Measurements from ENCODE around the gene CAMSAP1. TPM values are rescaled to one million over a fixed set of nuclear protein-coding genes. Genes with fewer than 3 reads are reported as not detected.

CAMSAP1 gene
- polyA plus RNA-seq, 1 donor from 2014 or later = 58.5 TPM

- Histone ChIP-seq H3K27me3 (ENCODE audit: insufficient read depth, low read depth, low read length) (no peaks in the 10 kb centered on the region), H3K27ac (ENCODE audit: low read length) (no peak overlapping the region), H3K9me2 (ENCODE audit: insufficient read depth, low read length) (no peaks in the 10 kb centered on the region), H4K20me1 (ENCODE audit: insufficient read depth) (no peaks in the 10 kb centered on the region), H3K4me2 (ENCODE audit: low read length) (no peak overlapping the region), H3K4me3 (ENCODE audit: low read length) (no peak overlapping the region), H3F3A (ENCODE audit: insufficient read depth, low read length, poor library complexity, severe bottlenecking) (no peaks in the 10 kb centered on the region), H2AFZ (ENCODE audit: low read depth, low read length) (no peak overlapping the region), H3K9ac (ENCODE audit: low read length) (no peak overlapping the region), H3K36me3 (ENCODE audit: insufficient read depth, low read length) (no peaks in the 10 kb centered on the region), H3K9me3 (ENCODE audit: low read length) (no peaks in the 10 kb centered on the region), H3K79me2 (replicated peaks; ENCODE audit: insufficient read depth, low read length) (no peaks in the 10 kb centered on the region)
- TF ChIP-seq, protein P1, sequence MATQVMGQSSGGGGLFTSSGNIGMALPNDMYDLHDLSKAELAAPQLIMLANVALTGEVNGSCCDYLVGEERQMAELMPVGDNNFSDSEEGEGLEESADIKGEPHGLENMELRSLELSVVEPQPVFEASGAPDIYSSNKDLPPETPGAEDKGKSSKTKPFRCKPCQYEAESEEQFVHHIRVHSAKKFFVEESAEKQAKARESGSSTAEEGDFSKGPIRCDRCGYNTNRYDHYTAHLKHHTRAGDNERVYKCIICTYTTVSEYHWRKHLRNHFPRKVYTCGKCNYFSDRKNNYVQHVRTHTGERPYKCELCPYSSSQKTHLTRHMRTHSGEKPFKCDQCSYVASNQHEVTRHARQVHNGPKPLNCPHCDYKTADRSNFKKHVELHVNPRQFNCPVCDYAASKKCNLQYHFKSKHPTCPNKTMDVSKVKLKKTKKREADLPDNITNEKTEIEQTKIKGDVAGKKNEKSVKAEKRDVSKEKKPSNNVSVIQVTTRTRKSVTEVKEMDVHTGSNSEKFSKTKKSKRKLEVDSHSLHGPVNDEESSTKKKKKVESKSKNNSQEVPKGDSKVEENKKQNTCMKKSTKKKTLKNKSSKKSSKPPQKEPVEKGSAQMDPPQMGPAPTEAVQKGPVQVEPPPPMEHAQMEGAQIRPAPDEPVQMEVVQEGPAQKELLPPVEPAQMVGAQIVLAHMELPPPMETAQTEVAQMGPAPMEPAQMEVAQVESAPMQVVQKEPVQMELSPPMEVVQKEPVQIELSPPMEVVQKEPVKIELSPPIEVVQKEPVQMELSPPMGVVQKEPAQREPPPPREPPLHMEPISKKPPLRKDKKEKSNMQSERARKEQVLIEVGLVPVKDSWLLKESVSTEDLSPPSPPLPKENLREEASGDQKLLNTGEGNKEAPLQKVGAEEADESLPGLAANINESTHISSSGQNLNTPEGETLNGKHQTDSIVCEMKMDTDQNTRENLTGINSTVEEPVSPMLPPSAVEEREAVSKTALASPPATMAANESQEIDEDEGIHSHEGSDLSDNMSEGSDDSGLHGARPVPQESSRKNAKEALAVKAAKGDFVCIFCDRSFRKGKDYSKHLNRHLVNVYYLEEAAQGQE (IDR thresholded peaks at IDR 0.05; ENCODE audit: borderline replicate concordance) = no peak
- TF ChIP-seq EP300 (conservative IDR thresholded peaks at IDR 0.05; ENCODE audit: poor library complexity, severe bottlenecking) = no peak
- TF ChIP-seq TAF1 (IDR thresholded peaks at IDR 0.05; ENCODE audit: low read depth) = no peak
- TF ChIP-seq SMC3 (conservative IDR thresholded peaks at IDR 0.05; ENCODE audit: poor library complexity) = no peak
- TF ChIP-seq RAD21 (conservative IDR thresholded peaks at IDR 0.05) = no peak
- TF ChIP-seq POLR2AphosphoS5 (IDR thresholded peaks at IDR 0.05) = no peak
- no peak for TF ChIP-seq EZH2 (IDR thresholded peaks at IDR 0.05; ENCODE audit: borderline replicate concordance, insufficient read depth, low read length, poor library complexity, severe bottlenecking)
- TF ChIP-seq, protein P2, sequence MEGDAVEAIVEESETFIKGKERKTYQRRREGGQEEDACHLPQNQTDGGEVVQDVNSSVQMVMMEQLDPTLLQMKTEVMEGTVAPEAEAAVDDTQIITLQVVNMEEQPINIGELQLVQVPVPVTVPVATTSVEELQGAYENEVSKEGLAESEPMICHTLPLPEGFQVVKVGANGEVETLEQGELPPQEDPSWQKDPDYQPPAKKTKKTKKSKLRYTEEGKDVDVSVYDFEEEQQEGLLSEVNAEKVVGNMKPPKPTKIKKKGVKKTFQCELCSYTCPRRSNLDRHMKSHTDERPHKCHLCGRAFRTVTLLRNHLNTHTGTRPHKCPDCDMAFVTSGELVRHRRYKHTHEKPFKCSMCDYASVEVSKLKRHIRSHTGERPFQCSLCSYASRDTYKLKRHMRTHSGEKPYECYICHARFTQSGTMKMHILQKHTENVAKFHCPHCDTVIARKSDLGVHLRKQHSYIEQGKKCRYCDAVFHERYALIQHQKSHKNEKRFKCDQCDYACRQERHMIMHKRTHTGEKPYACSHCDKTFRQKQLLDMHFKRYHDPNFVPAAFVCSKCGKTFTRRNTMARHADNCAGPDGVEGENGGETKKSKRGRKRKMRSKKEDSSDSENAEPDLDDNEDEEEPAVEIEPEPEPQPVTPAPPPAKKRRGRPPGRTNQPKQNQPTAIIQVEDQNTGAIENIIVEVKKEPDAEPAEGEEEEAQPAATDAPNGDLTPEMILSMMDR (IDR thresholded peaks at IDR 0.05; ENCODE audit: poor library complexity, severe bottlenecking) = no peak
- no peak for TF ChIP-seq MXI1 (conservative IDR thresholded peaks at IDR 0.05; ENCODE audit: poor library complexity, severe bottlenecking)
Observed at GRCh38 chr9:135924628-135925338, 17.4 kb upstream of the CAMSAP1 start.

GRCh38 chr9:135923508-135923907 lies 16.2 kb upstream of the CAMSAP1 start:
- H3K27ac ChIP-seq (ENCODE audit: low read length) = no peak overlapping the region
- H3K27me3 ChIP-seq (ENCODE audit: insufficient read depth, low read depth, low read length) = no peaks in the 10 kb centered on the region
- no peak overlapping the region for H3K9ac ChIP-seq (ENCODE audit: low read length)
- no peaks in the 10 kb centered on the region for H3K36me3 ChIP-seq (ENCODE audit: insufficient read depth, low read length)
- no peaks in the 10 kb centered on the region for H3F3A ChIP-seq (ENCODE audit: insufficient read depth, low read length, poor library complexity, severe bottlenecking)
- H3K4me2 ChIP-seq (ENCODE audit: low read length) = no peak overlapping the region
- TF ChIP-seq, protein P2 (IDR thresholded peaks at IDR 0.05; ENCODE audit: poor library complexity, severe bottlenecking) = no peak
- TF ChIP-seq SMC3 (conservative IDR thresholded peaks at IDR 0.05; ENCODE audit: poor library complexity) = no peak
- TF ChIP-seq EZH2 (IDR thresholded peaks at IDR 0.05; ENCODE audit: borderline replicate concordance, insufficient read depth, low read length, poor library complexity, severe bottlenecking) = no peak
- no peak for TF ChIP-seq POLR2AphosphoS5 (IDR thresholded peaks at IDR 0.05)
- no peak for TF ChIP-seq EP300 (conservative IDR thresholded peaks at IDR 0.05; ENCODE audit: poor library complexity, severe bottlenecking)
- no peak for TF ChIP-seq TAF1 (IDR thresholded peaks at IDR 0.05; ENCODE audit: low read depth)
- no peak for TF ChIP-seq RAD21 (conservative IDR thresholded peaks at IDR 0.05)
- TF ChIP-seq, protein P1 (IDR thresholded peaks at IDR 0.05; ENCODE audit: borderline replicate concordance) = no peak
- TF ChIP-seq MXI1 (conservative IDR thresholded peaks at IDR 0.05; ENCODE audit: poor library complexity, severe bottlenecking) = no peak
- no peaks in the 10 kb centered on the region for H4K20me1 ChIP-seq (ENCODE audit: insufficient read depth)
- H3K9me2 ChIP-seq (ENCODE audit: insufficient read depth, low read length) = no peaks in the 10 kb centered on the region
- H2AFZ ChIP-seq (ENCODE audit: low read depth, low read length) = no peak overlapping the region
- H3K4me3 ChIP-seq (ENCODE audit: low read length) = no peak overlapping the region
- H3K79me2 ChIP-seq (replicated peaks; ENCODE audit: insufficient read depth, low read length) = no peaks in the 10 kb centered on the region
- no peaks in the 10 kb centered on the region for H3K9me3 ChIP-seq (ENCODE audit: low read length)

All from neural cell (in vitro differentiated cells).